ENCODE results near the gene FOXA1. TPM values are rescaled to one million over a fixed set of nuclear protein-coding genes. Genes with fewer than 3 reads are reported as not detected.

The FOXA1 gene
- total and polyA plus RNA-seq, 2 of the 4 experiments (the other 2 are of a cell fraction) = 0.18 to 0.31 TPM

GRCh38 chr14:37539992-37540391, 55.1 kb downstream of the FOXA1 start:
- ATAC-seq (ENCODE audit: low read depth) (no peak), DNase-seq (no peak)
- Histone ChIP-seq H2BK5ac (ENCODE audit: low read depth, low read length, poor library complexity, severe bottlenecking) (no peak overlapping the region), H3K9me1 (ENCODE audit: insufficient read depth, low read length) (no peaks in the 10 kb centered on the region), H3K4me3 (ENCODE audit: insufficient read depth, low read depth, low read length) (no peak overlapping the region), H4K5ac (ENCODE audit: low read depth, low read length) (no peak overlapping the region), H2AFZ (replicated peaks; ENCODE audit: low read length, poor library complexity) (no peak overlapping the region), H3K23ac (ENCODE audit: low read depth, low read length) (no peak overlapping the region), H2AK5ac (ENCODE audit: low read depth, low read length) (no peak overlapping the region), H3K27me3 (ENCODE audit: control insufficient read depth, insufficient read depth, low read length) (no peaks in the 10 kb centered on the region), H3K36me3 (ENCODE audit: control insufficient read depth, insufficient read depth, low read length) (no peaks in the 10 kb centered on the region), H4K20me1 (ENCODE audit: insufficient read depth, low read length) (no peaks in the 10 kb centered on the region), H3K79me1 (ENCODE audit: low read depth in 1 of 2, low read length in 2 of 2) (no peaks in the 10 kb centered on the region), H4K8ac (ENCODE audit: low read depth in 2 of 2, low read length in 2 of 2) (no peak overlapping the region), H3K4me2 (ENCODE audit: low read depth, low read length) (no peak overlapping the region), H3K9me3 (ENCODE audit: control insufficient read depth, insufficient read depth, low read length) (no peaks in the 10 kb centered on the region), H3K4me1 (ENCODE audit: control insufficient read depth, insufficient read depth, low read length) (no peaks in the 10 kb centered on the region), H2BK20ac (ENCODE audit: low read depth, low read length) (no peak overlapping the region), H3K9ac (ENCODE audit: low read depth, low read length) (no peak overlapping the region), H2AK9ac (replicated peaks; ENCODE audit: low read depth, low read length, poor library complexity) (no peak overlapping the region), H3K18ac (ENCODE audit: low read depth, low read length) (no peak overlapping the region), H2BK15ac (ENCODE audit: low read depth, low read length) (no peak overlapping the region), H3K56ac (ENCODE audit: extremely low read depth, insufficient read depth, low read length) (no peak overlapping the region), H3K4ac (ENCODE audit: low read depth, low read length) (no peak overlapping the region), H3K27ac (ENCODE audit: insufficient read depth, low read length) (no peak overlapping the region), H4K91ac (ENCODE audit: insufficient read depth, low read depth, low read length) (no peak overlapping the region), H2BK120ac (ENCODE audit: low read depth, low read length) (no peak overlapping the region), H3K14ac (replicated peaks; ENCODE audit: low read depth, low read length) (no peak overlapping the region)
- ChIA-PET CTCF (no interaction called here), POLR2A (ENCODE audit: unreplicated experiment) (no interaction called here)
- TF ChIP-seq RFX5 (IDR thresholded peaks at IDR 0.05; ENCODE audit: low read depth, low read length) (no peak), CEBPB (IDR thresholded peaks at IDR 0.05; ENCODE audit: low read depth, low read length) (no peak), RCOR1 (IDR thresholded peaks at IDR 0.05; ENCODE audit: insufficient replicate concordance, low read length) (no peak), CHD1 (IDR thresholded peaks at IDR 0.05; ENCODE audit: low read depth, low read length) (no peak), NFE2L2 (IDR thresholded peaks at IDR 0.05; ENCODE audit: low read depth, low read length) (no peak)
- BruUV-seq (replicated peaks) = no TSS peak
- intact Hi-C loops (cut with micrococcal nuclease) (no loop called here), dilution Hi-C loops (cut with HindIII; ENCODE audit: low sequenced_read_pairs, unreplicated experiment) (no loop called here), in situ Hi-C loops (cut with MboI; ENCODE audit: low sequenced_read_pairs) (no loop called here)
- WGBS, 2 experiments (ENCODE audit: extremely low coverage in 2 of 2, insufficient read length in 1 of 2) = 100% methylated on average over 1 of the region's 1 CpG; no CpG with 5 or more reads in 1 of the 2 experiments

Other genes starting within 250 kb of the FOXA1 start
- gene TTC6, start 380 bp upstream of the FOXA1 start, total RNA-seq (2012; rRNA removed) = under 0.01 TPM in 2 replicates
- 0.12 TPM in 1 of 2 replicates, not detected in the other for gene TTC6, start 380 bp upstream of the FOXA1 start, polyA plus RNA-seq (2012; rRNA removed)